Thyroid gland (tissue), 4 donors: ENCODE results near the gene COX19. TPM values are rescaled to one million over a fixed set of nuclear protein-coding genes. Genes with fewer than 3 reads are reported as not detected.

Experiments used
- DNase-seq, 2 donors: peaks; one replicate each; pipeline ENCODE4 v3.0.0-alpha.2; 2019
- H3K27ac ChIP-seq, 3 donors: fragments of 200-600 bp; sonication (generic); 1 replicate in 2 of 3; 2 replicates in 1 of 3; pipeline ENCODE4 v1.5.1; 2016 to 2019; ENCODE audit warnings: mild to moderate bottlenecking in 1 of 3, moderate library complexity in 1 of 3
- H3K27me3 ChIP-seq: fragments of 200-600 bp; sonication (generic); one replicate; pipeline ENCODE4 v1.5.1; 2019
- H3K36me3 ChIP-seq, 2 donors: fragments of 200-600 bp; sonication (generic); one replicate each; pipeline ENCODE4 v1.5.1; 2016 to 2019
- H3K4me1 ChIP-seq, 2 donors: fragments of 200-600 bp; sonication (generic); one replicate each; pipeline ENCODE4 v1.5.1; 2017 to 2019
- H3K4me3 ChIP-seq, 3 donors: fragments of 200-600 bp; sonication (generic); replicated peaks in 1 of 3; 1 replicate in 2 of 3; 2 replicates in 1 of 3; pipeline ENCODE4 v1.5.1; 2016; ENCODE audit warnings: mild to moderate bottlenecking in 1 of 3
- H3K9me3 ChIP-seq: fragments of 200-600 bp; sonication (generic); one replicate; pipeline ENCODE4 v1.5.1; 2017
- POLR2A ChIP-seq, 2 donors: fragments of 450-650 bp; IDR thresholded peaks; one replicate each; pipeline ENCODE4 v1.6.1; 2017; ENCODE audit warnings: antibody characterized with exemption in 2 of 2, mild to moderate bottlenecking in 2 of 2, moderate library complexity in 1 of 2
- WGBS, 2 donors: methylation state at CpG; one replicate each; pipeline ENCODE4 v1.1.5; 2017; 5-methylcytosine and 5-hydroxymethylcytosine counted together
- intact Hi-C: fragments of 100-400 bp; cut with DNase I; formaldehyde crosslinking; loops from one replicate; pipeline ENCODE4 v1.15.1; 2023
- total RNA-seq, 4 donors: library from RNA; depleted of rRNA; stranded (reverse); fragments of >200 nt; gene quantifications; one replicate each; pipeline ENCODE4 v1.2.3, GENCODE V29; 2016
- TF ChIP-seq, protein P1 (sequence below), 6 experiments: fragments of 200-600 bp in 3 of 6; fragments of 450-650 bp in 3 of 6; sonication (generic) in 3 of 6; IDR thresholded peaks; one replicate each; pipeline ENCODE4 v1.5.1; 2016 to 2019; ENCODE audit warnings: antibody characterized with exemption in 6 of 6, mild to moderate bottlenecking in 2 of 6, inconsistent platforms in 1 of 6, moderate library complexity in 1 of 6

COX19 gene
- total RNA-seq, 4 donors from 2014 or later: 8.2 to 28.2 (median 17.8) TPM

DNA sequence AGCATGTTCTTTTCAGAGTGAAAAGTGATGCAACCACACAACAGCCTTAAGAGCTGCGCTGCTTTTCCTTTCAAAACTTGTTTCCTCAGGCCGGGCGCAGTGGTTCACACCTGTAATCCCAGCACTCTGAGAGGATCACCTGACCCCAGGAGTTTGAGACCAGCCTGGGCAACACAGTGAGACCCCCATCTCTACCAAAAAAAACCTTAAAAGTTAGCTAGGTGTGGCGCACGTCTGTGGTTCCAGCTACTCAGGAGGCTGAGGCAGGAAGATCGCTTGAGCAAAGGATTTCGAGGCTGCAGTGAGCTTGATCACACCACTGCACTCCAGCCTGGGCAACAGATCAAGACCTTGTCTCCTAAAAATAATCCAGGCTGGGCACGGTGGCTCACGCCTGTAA lies 2.0 kb downstream of the COX19 start:
- peaks cover 18 to 22% of the 10 kb centered on the region in 2 donors for H3K4me1 ChIP-seq
- H3K27ac ChIP-seq: peak overlapping the region in 2 of 3 donors; percentile 54 to 64
- no peak for DNase-seq
- no peaks in the 10 kb centered on the region for H3K9me3 ChIP-seq
- H3K27me3 ChIP-seq: no peaks in the 10 kb centered on the region
- intact Hi-C loops: loop anchor here (10.0 kb wide), 1 partner anchor 649 kb away; no protein-coding TSS in a partner anchor
- no peak for TF ChIP-seq POLR2A (IDR thresholded peaks at IDR 0.05)
- TF ChIP-seq, protein P1, sequence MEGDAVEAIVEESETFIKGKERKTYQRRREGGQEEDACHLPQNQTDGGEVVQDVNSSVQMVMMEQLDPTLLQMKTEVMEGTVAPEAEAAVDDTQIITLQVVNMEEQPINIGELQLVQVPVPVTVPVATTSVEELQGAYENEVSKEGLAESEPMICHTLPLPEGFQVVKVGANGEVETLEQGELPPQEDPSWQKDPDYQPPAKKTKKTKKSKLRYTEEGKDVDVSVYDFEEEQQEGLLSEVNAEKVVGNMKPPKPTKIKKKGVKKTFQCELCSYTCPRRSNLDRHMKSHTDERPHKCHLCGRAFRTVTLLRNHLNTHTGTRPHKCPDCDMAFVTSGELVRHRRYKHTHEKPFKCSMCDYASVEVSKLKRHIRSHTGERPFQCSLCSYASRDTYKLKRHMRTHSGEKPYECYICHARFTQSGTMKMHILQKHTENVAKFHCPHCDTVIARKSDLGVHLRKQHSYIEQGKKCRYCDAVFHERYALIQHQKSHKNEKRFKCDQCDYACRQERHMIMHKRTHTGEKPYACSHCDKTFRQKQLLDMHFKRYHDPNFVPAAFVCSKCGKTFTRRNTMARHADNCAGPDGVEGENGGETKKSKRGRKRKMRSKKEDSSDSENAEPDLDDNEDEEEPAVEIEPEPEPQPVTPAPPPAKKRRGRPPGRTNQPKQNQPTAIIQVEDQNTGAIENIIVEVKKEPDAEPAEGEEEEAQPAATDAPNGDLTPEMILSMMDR (IDR thresholded peaks at IDR 0.05): no peak
- H3K4me3 ChIP-seq: no peak overlapping the region
- 85 to 87% methylated on average over 9 of the region's 9 CpGs for WGBS, 2 donors
- H3K36me3 ChIP-seq: peaks cover 15 to 26% of the 10 kb centered on the region in 2 donors

GRCh38 chr7:972676-973309 lies 2.6 kb downstream of the COX19 start:
- TF ChIP-seq, protein P1 (IDR thresholded peaks at IDR 0.05): no peak
- no peak for TF ChIP-seq POLR2A (IDR thresholded peaks at IDR 0.05)
- H3K4me3 ChIP-seq: no peak overlapping the region
- H3K4me1 ChIP-seq: peaks cover 18 to 22% of the 10 kb centered on the region in 2 donors
- H3K36me3 ChIP-seq: peaks cover 20 to 31% of the 10 kb centered on the region in 2 donors
- no peaks in the 10 kb centered on the region for H3K9me3 ChIP-seq
- H3K27me3 ChIP-seq: no peaks in the 10 kb centered on the region
- 40 to 56% methylated on average over 10 of the region's 10 CpGs for WGBS, 2 donors
- peak overlapping the region in 2 of 3 donors; percentile 5 to 64 for H3K27ac ChIP-seq
- intact Hi-C loops: loop anchor here (10.0 kb wide), 1 partner anchor 648 kb away; no protein-coding TSS in a partner anchor
- no peak for DNase-seq

- no peak overlapping the region for H3K4me3 ChIP-seq
- DNase-seq: no peak
- WGBS, 2 donors: 91 to 97% methylated on average over 12 of the region's 12 CpGs
- peaks cover 18 to 22% of the 10 kb centered on the region in 2 donors for H3K4me1 ChIP-seq
- no peak for TF ChIP-seq POLR2A (IDR thresholded peaks at IDR 0.05)
- TF ChIP-seq, protein P1 (IDR thresholded peaks at IDR 0.05): no peak
- peak overlapping the region in 1 of 3 donors; percentile 5 for H3K27ac ChIP-seq
- no peaks in the 10 kb centered on the region for H3K27me3 ChIP-seq
- H3K9me3 ChIP-seq: no peaks in the 10 kb centered on the region
- H3K36me3 ChIP-seq: peaks cover 23 to 38% of the 10 kb centered on the region in 2 donors
- intact Hi-C loops: loop anchor here (10.0 kb wide), 1 partner anchor 647 kb away; no protein-coding TSS in a partner anchor
These were observed 3.2 kb downstream of the COX19 start for GRCh38 chr7:972110-972509.

GRCh38 chr7:970744-971143 lies 4.6 kb downstream of the COX19 start:
- peaks cover 18 to 19% of the 10 kb centered on the region in 2 donors for H3K4me1 ChIP-seq
- intact Hi-C loops: loop anchor here (10.0 kb wide), 1 partner anchor 646 kb away; no protein-coding TSS in a partner anchor
- H3K9me3 ChIP-seq: no peaks in the 10 kb centered on the region
- no peak for DNase-seq
- H3K36me3 ChIP-seq: peaks cover 23 to 47% of the 10 kb centered on the region in 2 donors
- no peak overlapping the region for H3K4me3 ChIP-seq
- no peak overlapping the region for H3K27ac ChIP-seq
- no peaks in the 10 kb centered on the region for H3K27me3 ChIP-seq
- TF ChIP-seq POLR2A (IDR thresholded peaks at IDR 0.05): no peak
- TF ChIP-seq, protein P1 (IDR thresholded peaks at IDR 0.05): no peak
- 89 to 93% methylated on average over 6 of the region's 6 CpGs for WGBS, 2 donors

GRCh38 chr7:969403-969802 lies 5.9 kb downstream of the COX19 start:
- Histone ChIP-seq H3K36me3 (peaks cover 23 to 47% of the 10 kb centered on the region in 2 donors), H3K27me3 (no peaks in the 10 kb centered on the region), H3K9me3 (no peaks in the 10 kb centered on the region), H3K4me1 (peaks cover 14 to 21% of the 10 kb centered on the region in 2 donors), H3K4me3 (no peak overlapping the region), H3K27ac (no peak overlapping the region)
- no peak for DNase-seq
- intact Hi-C loops: no loop called here
- WGBS, 2 donors: 94 to 95% methylated on average over 10 to 11 of the region's 11 CpGs
- TF ChIP-seq, protein P1 (IDR thresholded peaks at IDR 0.05): no peak
- no peak for TF ChIP-seq POLR2A (IDR thresholded peaks at IDR 0.05)
